ENCODE data around the gene SPRR2B. TPM values are rescaled to one million over a fixed set of nuclear protein-coding genes. Genes with fewer than 3 reads are reported as not detected.
"Not testable (repeated sequence)": the region's sequence is repeated elsewhere in the genome, so short reads cannot be mapped to it uniquely, and the experiment has no call there.

The SPRR2B gene
- total RNA-seq, 2 donors from 2014 or later = not detected

- H3K27me3 Mint-ChIP-seq = peaks cover 64% of the 10 kb centered on the region
- no peak overlapping the region for H3K4me3 Mint-ChIP-seq
- no peaks in the 10 kb centered on the region for H3K4me1 Mint-ChIP-seq
- H3K27ac Mint-ChIP-seq = no peak overlapping the region
- ATAC-seq (no peak), DNase-seq (no peak)
- H3K9me3 ChIP-seq (ENCODE audit: control insufficient read depth, low read length, poor library complexity, severe bottlenecking) = no peaks in the 10 kb centered on the region
- H3K36me3 Mint-ChIP-seq (ENCODE audit: low read depth) = peaks cover 2% of the 10 kb centered on the region
Measured at GRCh38 chr1:153070243-153070642, 1.2 kb downstream of the SPRR2B start.

- no peaks in the 10 kb centered on the region for H3K4me1 Mint-ChIP-seq
- H3K27me3 Mint-ChIP-seq = peaks cover 65% of the 10 kb centered on the region
- no peaks in the 10 kb centered on the region for H3K36me3 Mint-ChIP-seq (ENCODE audit: low read depth)
- DNase-seq = no peak
- no peak for ATAC-seq
- H3K27ac Mint-ChIP-seq = no peak overlapping the region
- no peaks in the 10 kb centered on the region for H3K9me3 ChIP-seq (ENCODE audit: control insufficient read depth, low read length, poor library complexity, severe bottlenecking)
- H3K4me3 Mint-ChIP-seq = no peak overlapping the region
Measured at GRCh38 chr1:153058826-153059784, 12.3 kb downstream of the SPRR2B start.

- ATAC-seq = no peak
- H3K9me3 ChIP-seq (ENCODE audit: control insufficient read depth, low read length, poor library complexity, severe bottlenecking) = no peaks in the 10 kb centered on the region
- H3K36me3 Mint-ChIP-seq (ENCODE audit: low read depth) = no peaks in the 10 kb centered on the region
- H3K4me1 Mint-ChIP-seq = no peaks in the 10 kb centered on the region
- no peak overlapping the region for H3K4me3 Mint-ChIP-seq
- no peak overlapping the region for H3K27ac Mint-ChIP-seq
- peaks cover 69% of the 10 kb centered on the region for H3K27me3 Mint-ChIP-seq
- DNase-seq = no peak
Measured at GRCh38 chr1:153058154-153058553, 13.3 kb downstream of the SPRR2B start.

GRCh38 chr1:153057375-153057774 is 14.0 kb downstream of the SPRR2B start, which contains the start of gene SPRR2A:
TSS of gene SPRR2A (minus strand) at chr1:153057512. CDS start at chr1:153056735, 777 bp downstream.
- ATAC-seq = no peak
- no peak within 1 kb of the TSS for H3K27ac Mint-ChIP-seq

GRCh38 chr1:153056111-153056510 is 15.3 kb downstream of the SPRR2B start:
- ATAC-seq; H3K27ac Mint-ChIP-seq; H3K9me3 ChIP-seq (ENCODE audit: control insufficient read depth, low read length, poor library complexity, severe bottlenecking); H3K36me3 Mint-ChIP-seq (ENCODE audit: low read depth); DNase-seq; H3K4me1 Mint-ChIP-seq; H3K4me3 Mint-ChIP-seq: not testable (repeated sequence)
- peaks cover 58% of the 10 kb centered on the region for H3K27me3 Mint-ChIP-seq

More at GRCh38 chr1:153057375-153057774, 14.0 kb downstream of the SPRR2B start, which contains the start of gene SPRR2A:
- Mint-ChIP-seq H3K36me3 (ENCODE audit: low read depth) (no peaks in the 10 kb centered on the region), H3K4me1 (no peaks in the 10 kb centered on the region), H3K4me3 (no peak within 1 kb of the TSS), H3K27me3 (peaks cover 64% of the 10 kb centered on the region)
- no peak for DNase-seq
- H3K9me3 ChIP-seq (ENCODE audit: control insufficient read depth, low read length, poor library complexity, severe bottlenecking) = no peaks in the 10 kb centered on the region

- Mint-ChIP-seq H3K4me3 (no peak overlapping the region), H3K4me1 (no peaks in the 10 kb centered on the region), H3K36me3 (ENCODE audit: low read depth) (no peaks in the 10 kb centered on the region), H3K27me3 (peaks cover 29% of the 10 kb centered on the region), H3K27ac (no peak overlapping the region)
- no peak for DNase-seq
- no peak for ATAC-seq
- H3K9me3 ChIP-seq (ENCODE audit: control insufficient read depth, low read length, poor library complexity, severe bottlenecking) = no peaks in the 10 kb centered on the region
Measured at GRCh38 chr1:153049211-153049610, 22.2 kb downstream of the SPRR2B start.

- H3K4me3 Mint-ChIP-seq = no peak within 1 kb of the TSS
- ATAC-seq = no peak
- DNase-seq = no peak
- peaks cover 79% of the 10 kb centered on the region for H3K27me3 Mint-ChIP-seq
- no peaks in the 10 kb centered on the region for H3K4me1 Mint-ChIP-seq
- H3K9me3 ChIP-seq (ENCODE audit: control insufficient read depth, low read length, poor library complexity, severe bottlenecking) = no peaks in the 10 kb centered on the region
- no peak within 1 kb of the TSS for H3K27ac Mint-ChIP-seq
- H3K36me3 Mint-ChIP-seq (ENCODE audit: low read depth) = no peaks in the 10 kb centered on the region
Measured at GRCh38 chr1:153040950-153041631, 30.3 kb downstream of the SPRR2B start, which contains the start of gene SPRR2D. TSS of gene SPRR2D (minus strand) at chr1:153041120. CDS start at chr1:153040346, 774 bp downstream.

- no peaks in the 10 kb centered on the region for H3K9me3 ChIP-seq (ENCODE audit: control insufficient read depth, low read length, poor library complexity, severe bottlenecking)
- Mint-ChIP-seq H3K27ac (no peak overlapping the region), H3K4me3 (no peak overlapping the region), H3K36me3 (ENCODE audit: low read depth) (no peaks in the 10 kb centered on the region), H3K4me1 (no peaks in the 10 kb centered on the region), H3K27me3 (peaks cover 59% of the 10 kb centered on the region)
- DNase-seq (no peak), ATAC-seq (no peak)
Measured at GRCh38 chr1:153035211-153035610, 36.2 kb downstream of the SPRR2B start.

GRCh38 chr1:153032677-153033308 is 38.6 kb downstream of the SPRR2B start:
- Mint-ChIP-seq H3K27me3 (peaks cover 46% of the 10 kb centered on the region), H3K4me3 (no peak overlapping the region), H3K36me3 (ENCODE audit: low read depth) (no peaks in the 10 kb centered on the region), H3K4me1 (no peaks in the 10 kb centered on the region), H3K27ac (no peak overlapping the region)
- H3K9me3 ChIP-seq (ENCODE audit: control insufficient read depth, low read length, poor library complexity, severe bottlenecking) = no peaks in the 10 kb centered on the region
- ATAC-seq (no peak), DNase-seq (no peak)

- no peaks in the 10 kb centered on the region for H3K4me1 Mint-ChIP-seq
- H3K27ac Mint-ChIP-seq = no peak overlapping the region
- no peak for DNase-seq
- no peak for ATAC-seq
- no peak overlapping the region for H3K4me3 Mint-ChIP-seq
- peaks cover 42% of the 10 kb centered on the region for H3K27me3 Mint-ChIP-seq
- no peaks in the 10 kb centered on the region for H3K9me3 ChIP-seq (ENCODE audit: control insufficient read depth, low read length, poor library complexity, severe bottlenecking)
- no peaks in the 10 kb centered on the region for H3K36me3 Mint-ChIP-seq (ENCODE audit: low read depth)
Measured at GRCh38 chr1:153032073-153032472, 39.3 kb downstream of the SPRR2B start.

GRCh38 chr1:153030895-153031294 is 40.5 kb downstream of the SPRR2B start, which contains the start of gene SPRR1B:
TSS of gene SPRR1B (plus strand) at chr1:153031203. CDS start at chr1:153032346, 1,143 bp downstream.
- peaks cover 42% of the 10 kb centered on the region for H3K27me3 Mint-ChIP-seq
- H3K27ac Mint-ChIP-seq = no peak within 1 kb of the TSS
- DNase-seq (no peak), ATAC-seq (no peak)
- H3K9me3 ChIP-seq (ENCODE audit: control insufficient read depth, low read length, poor library complexity, severe bottlenecking) = no peaks in the 10 kb centered on the region
- no peaks in the 10 kb centered on the region for H3K4me1 Mint-ChIP-seq
- no peaks in the 10 kb centered on the region for H3K36me3 Mint-ChIP-seq (ENCODE audit: low read depth)
- H3K4me3 Mint-ChIP-seq = no peak within 1 kb of the TSS

GRCh38 chr1:153028766-153029165 is 42.6 kb downstream of the SPRR2B start:
- ATAC-seq (no peak), DNase-seq (no peak)
- no peaks in the 10 kb centered on the region for H3K36me3 Mint-ChIP-seq (ENCODE audit: low read depth)
- H3K27ac Mint-ChIP-seq = no peak overlapping the region
- H3K4me1 Mint-ChIP-seq = no peaks in the 10 kb centered on the region
- no peak overlapping the region for H3K4me3 Mint-ChIP-seq
- H3K27me3 Mint-ChIP-seq = peaks cover 41% of the 10 kb centered on the region
- H3K9me3 ChIP-seq (ENCODE audit: control insufficient read depth, low read length, poor library complexity, severe bottlenecking) = no peaks in the 10 kb centered on the region

GRCh38 chr1:153025797-153026196 is 45.6 kb downstream of the SPRR2B start:
- no peak for DNase-seq
- no peaks in the 10 kb centered on the region for H3K9me3 ChIP-seq (ENCODE audit: control insufficient read depth, low read length, poor library complexity, severe bottlenecking)
- Mint-ChIP-seq H3K27ac (no peak overlapping the region), H3K4me1 (no peaks in the 10 kb centered on the region), H3K4me3 (no peak overlapping the region), H3K27me3 (peaks cover 51% of the 10 kb centered on the region), H3K36me3 (ENCODE audit: low read depth) (no peaks in the 10 kb centered on the region)
- ATAC-seq = no peak

Data from T-helper 17 cell (primary cell).